ENCODE results near the gene GNB1L.
A peak's percentile ranks its signal among the peaks of the same experiment; 100 is the strongest.

Gene GNB1L

GRCh38 chr22:19760951-19761724 is 93.5 kb downstream of the GNB1L start:
- no peak for DNase-seq (ENCODE audit: low read depth in 2 of 2)

- DNase-seq (ENCODE audit: low read depth in 2 of 2), result no peak
These were observed 94.4 kb downstream of the GNB1L start, which contains the start of gene TBX1 for GRCh38 chr22:19760058-19760950. Gene TBX1, plus strand, starts transcription at chr22:19760778. Its CDS starts 66 bp downstream, at chr22:19760844.

- no peak for DNase-seq (ENCODE audit: low read depth in 2 of 2)
These were observed 95.1 kb downstream of the GNB1L start for GRCh38 chr22:19759427-19760057.

- DNase-seq (ENCODE audit: low read depth in 2 of 2), result no peak
These were observed 95.7 kb downstream of the GNB1L start for GRCh38 chr22:19758896-19759426.

- no peak for DNase-seq (ENCODE audit: low read depth in 2 of 2)
These were observed 96.4 kb downstream of the GNB1L start for GRCh38 chr22:19757985-19758895.

- DNase-seq (ENCODE audit: low read depth in 2 of 2), result no peak
These were observed 97.3 kb downstream of the GNB1L start for GRCh38 chr22:19757140-19757984.

- peak; percentile 41 to 49 for DNase-seq (ENCODE audit: low read depth in 2 of 2)
These were observed 98.2 kb downstream of the GNB1L start for GRCh38 chr22:19756288-19757128.

- DNase-seq (ENCODE audit: low read depth in 2 of 2), result no peak
These were observed 98.9 kb downstream of the GNB1L start for GRCh38 chr22:19755722-19756287.

GRCh38 chr22:19755145-19755710 is 99.4 kb downstream of the GNB1L start:
- DNase-seq (ENCODE audit: low read depth in 2 of 2), result no peak

GRCh38 chr22:19754701-19755144 is 100.0 kb downstream of the GNB1L start:
- DNase-seq (ENCODE audit: low read depth in 2 of 2), result no peak

GRCh38 chr22:19753996-19754700 is 100.5 kb downstream of the GNB1L start:
- no peak for DNase-seq (ENCODE audit: low read depth in 2 of 2)

- DNase-seq (ENCODE audit: low read depth in 2 of 2), result no peak
These were observed 101.4 kb downstream of the GNB1L start for GRCh38 chr22:19753090-19753842.

- DNase-seq (ENCODE audit: low read depth in 2 of 2), result no peak
These were observed 103.0 kb downstream of the GNB1L start for GRCh38 chr22:19751497-19752245.

GRCh38 chr22:19750507-19751490 is 103.9 kb downstream of the GNB1L start:
- no peak for DNase-seq (ENCODE audit: low read depth in 2 of 2)

GRCh38 chr22:19749876-19750275 is 104.8 kb downstream of the GNB1L start:
- no peak for DNase-seq (ENCODE audit: low read depth in 2 of 2)

Measured in activated CD4-positive, alpha-beta T cell treated with anti-CD3 and anti-CD28 coated beads for 24 hours (primary cell).